Suprapubic skin (tissue), 4 donors: ENCODE results near the gene WTIP. TPM values are rescaled to one million over a fixed set of nuclear protein-coding genes. Genes with fewer than 3 reads are reported as not detected.
"Not testable (repeated sequence)": the region's sequence is repeated elsewhere in the genome, so short reads cannot be mapped to it uniquely, and the experiment has no call there.

Source experiments
- DNase-seq, 2 donors: peaks; one replicate each; pipeline ENCODE4 v3.0.0-alpha.2; 2019; ENCODE audit warnings: low spot score in 2 of 2
- H3K27ac ChIP-seq: fragments of 200-600 bp; sonication (generic); one replicate; pipeline ENCODE4 v1.5.1; 2019
- H3K27me3 ChIP-seq: fragments of 200-600 bp; sonication (generic); one replicate; pipeline ENCODE4 v1.5.1; 2019
- H3K36me3 ChIP-seq: fragments of 200-600 bp; sonication (generic); one replicate; pipeline ENCODE4 v1.5.1; 2019
- H3K4me1 ChIP-seq: fragments of 200-600 bp; sonication (generic); one replicate; pipeline ENCODE4 v1.5.1; 2019
- H3K4me3 ChIP-seq: fragments of 200-600 bp; sonication (generic); one replicate; pipeline ENCODE4 v1.5.1; 2019; ENCODE audit warnings: mild to moderate bottlenecking
- H3K9me3 ChIP-seq: fragments of 200-600 bp; sonication (generic); one replicate; pipeline ENCODE4 v1.5.1; 2019
- CTCF ChIP-seq, 2 donors: fragments of 200-600 bp in 1 of 2; fragments of 450-650 bp in 1 of 2; sonication (generic) in 1 of 2; IDR thresholded peaks; one replicate each; pipeline ENCODE4 v1.5.1; 2016 to 2019; ENCODE audit warnings: antibody characterized with exemption in 2 of 2, mild to moderate bottlenecking in 1 of 2, moderate library complexity in 1 of 2
- EP300 ChIP-seq: sonication (generic); formaldehyde crosslinking; IDR thresholded peaks from one replicate; pipeline ENCODE4 v1.6.1; 2017; ENCODE audit warnings: antibody characterized with exemption
- POLR2A ChIP-seq, 2 donors: fragments of 450-650 bp; IDR thresholded peaks; one replicate each; pipeline ENCODE4 v1.6.1; 2017; ENCODE audit warnings: antibody characterized with exemption in 2 of 2, mild to moderate bottlenecking in 2 of 2, moderate library complexity in 2 of 2
- POLR2AphosphoS5 ChIP-seq, 3 donors: sonication (generic); formaldehyde crosslinking; IDR thresholded peaks; one replicate each; pipeline ENCODE4 v1.6.1; 2017; ENCODE audit warnings: antibody characterized with exemption in 3 of 3
- WGBS: methylation state at CpG from one replicate; pipeline ENCODE4 v1.1.5; 2018; 5-methylcytosine and 5-hydroxymethylcytosine counted together
- total RNA-seq, 4 donors: library from RNA; depleted of rRNA; stranded (reverse); fragments of >200 nt; gene quantifications; one replicate each; pipeline ENCODE4 v1.1.0, GENCODE V29; 2016

Gene WTIP
- total RNA-seq, 4 donors from 2014 or later, result 8.7 to 15.7 (median 12.5) TPM

GRCh38 chr19:34475026-34475974 lies 6.3 kb upstream of the WTIP start:
- H3K27me3 ChIP-seq, result no peaks in the 10 kb centered on the region

GRCh38 chr19:34475975-34476594 lies 5.5 kb upstream of the WTIP start:
- no peak overlapping the region for H3K4me3 ChIP-seq
- H3K27me3 ChIP-seq, result no peaks in the 10 kb centered on the region
- H3K9me3 ChIP-seq, result no peaks in the 10 kb centered on the region
- peak overlapping the region; percentile 2 for H3K27ac ChIP-seq
- TF ChIP-seq POLR2A (IDR thresholded peaks at IDR 0.05), result no peak
- TF ChIP-seq POLR2AphosphoS5 (IDR thresholded peaks at IDR 0.05), result no peak
- TF ChIP-seq CTCF (IDR thresholded peaks at IDR 0.05), result no peak
- no peak for TF ChIP-seq EP300
- H3K4me1 ChIP-seq, result peaks cover 25% of the 10 kb centered on the region
- DNase-seq, result peak in 1 of 2 donors; percentile 21
- 88% methylated on average over 5 of the region's 5 CpGs for WGBS
- H3K36me3 ChIP-seq, result peaks cover 20% of the 10 kb centered on the region

More at GRCh38 chr19:34475026-34475974, 6.3 kb upstream of the WTIP start:
- H3K4me3 ChIP-seq, result no peak overlapping the region
- H3K27ac ChIP-seq, result peak overlapping the region; percentile 2
- H3K4me1 ChIP-seq, result peaks cover 22% of the 10 kb centered on the region
- no peaks in the 10 kb centered on the region for H3K9me3 ChIP-seq
- peak in 1 of 2 donors; percentile 32 for DNase-seq
- WGBS, result 21% methylated on average over 9 of the region's 9 CpGs
- TF ChIP-seq CTCF (IDR thresholded peaks at IDR 0.05) (no peak), POLR2AphosphoS5 (IDR thresholded peaks at IDR 0.05) (no peak), POLR2A (IDR thresholded peaks at IDR 0.05) (no peak), EP300 (no peak)
- peaks cover 27% of the 10 kb centered on the region for H3K36me3 ChIP-seq

GRCh38 chr19:34478496-34478895 lies 3.1 kb upstream of the WTIP start:
- H3K36me3 ChIP-seq, H3K27ac ChIP-seq, DNase-seq, H3K4me3 ChIP-seq, H3K27me3 ChIP-seq, H3K9me3 ChIP-seq: not testable (repeated sequence)
- WGBS, result 98% methylated on average over 4 of the region's 4 CpGs
- H3K4me1 ChIP-seq, result peaks cover 33% of the 10 kb centered on the region

- Histone ChIP-seq H3K36me3 (no peaks in the 10 kb centered on the region), H3K27me3 (peaks cover 3% of the 10 kb centered on the region), H3K9me3 (no peaks in the 10 kb centered on the region), H3K27ac (no peak overlapping the region), H3K4me3 (no peak overlapping the region), H3K4me1 (peaks cover 37% of the 10 kb centered on the region)
- TF ChIP-seq POLR2AphosphoS5 (IDR thresholded peaks at IDR 0.05) (no peak), POLR2A (IDR thresholded peaks at IDR 0.05) (no peak), EP300 (no peak), CTCF (IDR thresholded peaks at IDR 0.05) (no peak)
- 75% methylated on average over 6 of the region's 7 CpGs for WGBS
- peak in 1 of 2 donors; percentile 31 for DNase-seq
Observed at GRCh38 chr19:34479396-34479795, 2.2 kb upstream of the WTIP start.

GRCh38 chr19:34480491-34480890 lies 1.1 kb upstream of the WTIP start:
- Histone ChIP-seq H3K4me1 (peaks cover 28% of the 10 kb centered on the region), H3K9me3 (no peaks in the 10 kb centered on the region), H3K4me3 (peak overlapping the region; percentile 82), H3K27ac (no peak overlapping the region), H3K27me3 (peaks cover 3% of the 10 kb centered on the region), H3K36me3 (no peaks in the 10 kb centered on the region)
- 71% methylated on average over 5 of the region's 19 CpGs for WGBS
- TF ChIP-seq EP300 (no peak), POLR2A (IDR thresholded peaks at IDR 0.05) (no peak), CTCF (IDR thresholded peaks at IDR 0.05) (no peak), POLR2AphosphoS5 (IDR thresholded peaks at IDR 0.05) (no peak)
- peak in 1 of 2 donors; percentile 57 for DNase-seq
